ENCODE results near the gene CUX1. TPM values are rescaled to one million over a fixed set of nuclear protein-coding genes. Genes with fewer than 3 reads are reported as not detected.

The CUX1 gene
- total and polyA plus RNA-seq, 4 donors = 40.5 to 138 (median 69.1) TPM

GRCh38 chr7:101803203-101804087 is 14.0 kb upstream of the CUX1 start:
- no peak for ATAC-seq (ENCODE audit: insufficient read depth, low FRiP score)
- TF ChIP-seq CTCF (IDR thresholded peaks at IDR 0.05; ENCODE audit: control extremely low read depth, extremely low read depth) = no peak
- no peak for DNase-seq
- Histone ChIP-seq H3K27ac (ENCODE audit: low read depth in 1 of 2, low read length in 1 of 2) (no peak overlapping the region), H3K27me3 (ENCODE audit: control insufficient read depth in 3 of 3, insufficient read depth in 3 of 3, low read length in 2 of 3) (peaks cover 0 to 30% (median 29%) of the 10 kb centered on the region in 3 donors), H3K9me3 (ENCODE audit: control insufficient read depth in 4 of 4, insufficient read depth in 3 of 4, low read length in 3 of 4) (no peaks in the 10 kb centered on the region), H3K36me3 (ENCODE audit: control insufficient read depth in 4 of 4, insufficient read depth in 4 of 4, low read length in 4 of 4) (no peaks in the 10 kb centered on the region), H3K4me3 (no peak overlapping the region), H3K9ac (ENCODE audit: insufficient read depth in 1 of 2, low read length in 2 of 2) (no peak overlapping the region), H3K4me1 (ENCODE audit: control insufficient read depth in 5 of 5, insufficient read depth in 5 of 5, low read length in 5 of 5) (peaks cover 0 to 10% (median 0%) of the 10 kb centered on the region in 5 donors)
- WGBS, 2 donors = 55 to 59% methylated on average over 11 of the region's 11 CpGs

- 11 to 24% methylated on average over 16 of the region's 16 CpGs for WGBS, 2 donors
- ATAC-seq (ENCODE audit: insufficient read depth, low FRiP score) (no peak), DNase-seq (peak in 2 of 3 donors; percentile 33 to 44)
Observed at GRCh38 chr7:101804088-101804963, 13.1 kb upstream of the CUX1 start.

GRCh38 chr7:101804967-101805366 is 12.5 kb upstream of the CUX1 start:
- Histone ChIP-seq H3K9me3 (ENCODE audit: control insufficient read depth in 4 of 4, insufficient read depth in 3 of 4, low read length in 3 of 4) (no peaks in the 10 kb centered on the region), H3K27me3 (ENCODE audit: control insufficient read depth in 3 of 3, insufficient read depth in 3 of 3, low read length in 2 of 3) (peaks cover 0 to 30% (median 26%) of the 10 kb centered on the region in 3 donors), H3K4me3 (no peak overlapping the region), H3K27ac (ENCODE audit: low read depth in 1 of 2, low read length in 1 of 2) (no peak overlapping the region), H3K9ac (ENCODE audit: insufficient read depth in 1 of 2, low read length in 2 of 2) (no peak overlapping the region), H3K4me1 (ENCODE audit: control insufficient read depth in 5 of 5, insufficient read depth in 5 of 5, low read length in 5 of 5) (peaks cover 0 to 10% (median 0%) of the 10 kb centered on the region in 5 donors), H3K36me3 (ENCODE audit: control insufficient read depth in 4 of 4, insufficient read depth in 4 of 4, low read length in 4 of 4) (no peaks in the 10 kb centered on the region)
- no peak for DNase-seq
- ATAC-seq (ENCODE audit: insufficient read depth, low FRiP score) = no peak
- WGBS, 2 donors = 34 to 44% methylated on average over 10 of the region's 10 CpGs
- TF ChIP-seq CTCF (IDR thresholded peaks at IDR 0.05; ENCODE audit: control extremely low read depth, extremely low read depth) = no peak

More at GRCh38 chr7:101804088-101804963, 13.1 kb upstream of the CUX1 start:
- H3K9ac ChIP-seq (ENCODE audit: insufficient read depth in 1 of 2, low read length in 2 of 2) = no peak overlapping the region
- no peaks in the 10 kb centered on the region for H3K36me3 ChIP-seq (ENCODE audit: control insufficient read depth in 4 of 4, insufficient read depth in 4 of 4, low read length in 4 of 4)
- TF ChIP-seq CTCF (IDR thresholded peaks at IDR 0.05; ENCODE audit: control extremely low read depth, extremely low read depth) = no peak
- no peaks in the 10 kb centered on the region for H3K9me3 ChIP-seq (ENCODE audit: control insufficient read depth in 4 of 4, insufficient read depth in 3 of 4, low read length in 3 of 4)
- no peak overlapping the region for H3K27ac ChIP-seq (ENCODE audit: low read depth in 1 of 2, low read length in 1 of 2)
- H3K27me3 ChIP-seq (ENCODE audit: control insufficient read depth in 3 of 3, insufficient read depth in 3 of 3, low read length in 2 of 3) = peaks cover 0 to 30% (median 29%) of the 10 kb centered on the region in 3 donors
- no peak overlapping the region for H3K4me3 ChIP-seq
- peaks cover 0 to 10% (median 0%) of the 10 kb centered on the region in 5 donors for H3K4me1 ChIP-seq (ENCODE audit: control insufficient read depth in 5 of 5, insufficient read depth in 5 of 5, low read length in 5 of 5)
